Kasumi-1 (cell line): ENCODE measurements around the gene SLC6A11.

Experiments used
- DNase-seq, 2 experiments: peaks; one replicate each; lab custom pipeline; 2025; lab: John Stamatoyannopoulos, UW

The SLC6A11 gene

DNA sequence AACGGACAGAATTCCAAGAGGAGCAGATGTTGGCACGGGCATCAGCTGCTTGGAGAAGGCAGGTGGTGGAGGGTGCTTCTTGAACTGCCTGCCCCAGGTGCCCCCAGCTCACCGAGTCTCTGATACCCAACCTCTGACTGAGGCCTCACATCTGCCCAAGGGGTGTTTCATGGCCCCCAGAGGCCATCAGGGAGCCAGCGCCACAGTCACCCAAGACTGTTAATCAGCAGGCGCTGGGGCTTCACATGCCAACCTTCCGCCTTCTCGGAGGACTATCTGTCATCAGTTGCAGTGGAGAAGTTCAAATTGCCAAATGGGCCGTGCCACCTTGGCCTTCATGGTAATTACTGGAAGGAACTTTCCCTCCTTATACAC is 114.6 kb downstream of the SLC6A11 start:
- no peak for DNase-seq

GRCh38 chr3:10932596-10932995 is 116.6 kb downstream of the SLC6A11 start:
- DNase-seq, result no peak

- no peak for DNase-seq
Observed at GRCh38 chr3:10933021-10933420, 117.0 kb downstream of the SLC6A11 start.

GRCh38 chr3:10933470-10933804 is 117.4 kb downstream of the SLC6A11 start:
- no peak for DNase-seq

- DNase-seq, result no peak
Observed at GRCh38 chr3:10933805-10934481, 117.9 kb downstream of the SLC6A11 start.

DNA sequence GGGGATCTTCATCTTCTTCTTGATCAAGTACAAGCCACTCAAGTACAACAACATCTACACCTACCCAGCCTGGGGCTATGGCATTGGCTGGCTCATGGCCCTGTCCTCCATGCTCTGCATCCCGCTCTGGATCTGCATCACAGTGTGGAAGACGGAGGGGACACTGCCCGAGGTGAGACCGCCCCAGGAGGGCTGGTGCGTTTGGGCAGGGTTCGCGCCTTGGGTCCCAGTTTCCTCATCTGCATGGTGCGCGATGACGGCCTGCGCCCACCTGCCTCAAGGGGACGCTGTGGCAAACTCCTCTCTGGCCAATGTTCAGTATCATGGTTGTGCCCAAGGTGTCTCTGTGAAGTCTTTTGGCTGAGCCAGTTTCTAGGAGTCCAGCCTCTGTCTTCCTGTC is 119.0 kb downstream of the SLC6A11 start:
- no peak for DNase-seq

GRCh38 chr3:10935846-10936631 is 120.0 kb downstream of the SLC6A11 start:
- no peak for DNase-seq

DNA sequence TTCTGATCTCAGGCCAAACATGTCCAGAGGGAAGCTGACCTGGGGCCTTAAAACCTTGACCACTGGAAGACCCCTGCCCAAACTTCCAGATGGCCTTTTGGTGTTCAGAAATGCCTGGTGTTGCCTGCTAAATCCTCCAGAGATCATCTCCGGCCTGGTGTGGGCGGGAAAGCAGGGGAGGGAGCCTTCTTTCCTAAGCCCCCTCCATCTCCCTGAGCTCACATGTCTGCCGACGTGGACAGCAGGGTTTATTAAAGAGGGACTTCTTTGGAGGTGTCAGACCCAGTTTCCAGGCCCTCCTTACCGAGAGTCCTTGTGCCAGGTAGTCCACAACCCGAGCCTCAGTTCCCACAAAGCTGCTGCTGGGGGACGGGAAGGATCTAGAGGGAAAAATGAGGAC is 120.7 kb downstream of the SLC6A11 start:
- DNase-seq, result no peak

DNA sequence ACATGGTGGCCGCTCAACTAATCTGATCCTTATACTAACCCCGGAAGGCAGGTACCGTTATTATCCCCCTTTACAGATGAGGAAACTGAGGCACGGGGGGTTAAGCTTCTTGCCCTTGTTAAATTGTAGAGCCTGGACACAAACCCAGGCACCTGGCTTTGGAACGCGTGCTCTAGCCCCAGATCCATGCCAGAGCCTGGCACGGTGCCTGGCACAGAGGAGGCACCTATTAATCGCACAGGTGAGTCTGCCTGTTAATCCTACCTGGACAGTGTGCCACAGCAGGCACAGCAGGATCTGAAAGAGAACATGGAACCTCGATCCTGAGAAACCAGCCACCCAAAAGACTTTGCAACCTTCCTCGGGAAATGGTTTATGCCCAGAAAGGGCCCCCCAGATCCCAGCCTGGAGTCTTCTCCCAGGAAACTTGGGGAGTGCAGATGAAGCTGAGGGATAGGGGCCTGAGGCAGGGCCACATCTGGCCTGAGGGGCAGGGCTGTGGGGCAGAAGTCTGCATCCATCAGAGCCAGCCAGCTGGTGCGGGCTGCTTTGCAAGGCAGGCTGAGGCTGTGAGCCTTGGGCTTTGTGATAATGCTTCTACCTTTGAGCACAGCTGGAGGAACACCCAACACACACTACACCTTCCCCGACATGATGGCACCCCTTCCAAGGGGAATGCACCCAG is 121.3 kb downstream of the SLC6A11 start:
- DNase-seq, result no peak

DNA sequence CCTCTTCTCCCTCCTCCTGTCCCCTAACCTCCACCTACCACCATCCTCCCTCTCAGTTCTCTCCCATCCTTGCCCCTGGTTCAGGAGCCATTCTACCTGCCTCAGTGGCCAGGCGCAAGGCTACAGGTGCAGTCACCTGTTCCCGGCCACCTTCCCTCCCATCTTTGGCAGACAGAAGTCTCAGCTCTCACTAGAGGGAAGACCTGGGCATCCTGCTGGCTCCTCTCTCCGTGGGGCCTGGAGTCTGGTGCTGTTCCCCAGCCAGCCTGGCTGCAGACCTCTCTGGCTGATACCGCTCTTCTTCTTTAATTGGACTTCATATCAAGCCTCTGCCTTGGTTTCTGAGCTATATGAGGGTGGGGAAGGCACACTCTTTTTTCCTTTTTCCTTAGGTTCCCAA is 123.5 kb downstream of the SLC6A11 start:
- no peak for DNase-seq

DNA sequence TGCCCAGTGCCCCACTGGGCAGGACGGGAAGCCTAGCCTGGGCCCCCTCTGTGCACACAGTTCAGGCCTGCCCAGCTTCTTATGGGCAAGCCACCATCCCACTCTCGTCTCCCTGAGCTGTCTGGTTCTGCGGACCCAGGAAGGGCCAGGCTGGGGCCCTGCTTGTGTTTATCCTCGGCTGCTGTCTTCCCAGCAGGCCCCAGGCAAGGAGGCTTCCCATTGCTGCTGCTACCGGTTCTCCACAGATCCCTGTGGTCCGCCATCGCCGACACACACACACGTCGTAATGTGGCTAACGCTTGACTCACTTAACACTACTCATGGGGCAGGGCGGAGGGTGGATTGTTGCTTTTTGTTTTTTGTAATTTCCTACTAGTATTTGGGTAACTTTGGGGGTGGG is 124.1 kb downstream of the SLC6A11 start:
- no peak for DNase-seq

DNA sequence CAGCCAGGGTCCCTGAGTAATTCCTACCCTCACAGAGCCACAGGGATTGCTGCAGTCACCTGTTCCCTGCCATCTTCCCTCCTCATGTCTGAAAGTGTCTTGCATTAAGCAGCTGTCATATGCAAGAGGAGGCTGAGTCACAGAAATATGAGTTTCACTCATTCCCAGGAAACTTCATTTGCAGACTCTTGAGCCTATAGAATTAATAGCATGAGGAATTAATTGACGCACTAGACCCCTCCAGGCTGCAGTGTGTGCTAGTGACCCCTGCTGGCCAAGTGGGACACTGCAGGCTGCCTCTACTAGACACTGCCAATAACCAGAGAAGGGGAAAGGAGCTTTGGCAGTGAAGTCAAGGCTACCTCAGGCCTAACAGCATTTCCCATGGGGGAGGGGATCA is 125.9 kb downstream of the SLC6A11 start:
- peak; percentile 2 to 5 for DNase-seq

GRCh38 chr3:10942690-10943205 is 126.7 kb downstream of the SLC6A11 start:
- DNase-seq, result no peak

DNA sequence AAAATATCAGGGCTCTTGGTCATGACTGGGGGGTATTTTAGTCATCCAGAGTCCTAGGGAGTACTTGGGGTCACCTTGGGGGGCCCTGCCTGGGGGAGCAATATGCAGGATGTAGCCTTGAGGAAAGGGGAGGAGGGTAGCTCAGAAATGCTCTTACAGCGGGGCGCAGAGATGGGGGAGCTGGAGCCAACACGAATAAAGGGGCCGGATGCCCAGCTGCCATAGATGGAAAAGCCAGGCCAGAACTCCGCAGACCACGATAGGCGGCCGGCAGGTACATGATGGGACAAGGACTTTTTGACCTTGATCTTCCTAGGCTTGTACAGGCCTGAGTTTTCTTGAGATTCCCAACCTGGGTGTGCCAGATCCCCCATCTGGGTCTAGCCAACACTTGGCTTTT is 128.8 kb downstream of the SLC6A11 start:
- no peak for DNase-seq

DNA sequence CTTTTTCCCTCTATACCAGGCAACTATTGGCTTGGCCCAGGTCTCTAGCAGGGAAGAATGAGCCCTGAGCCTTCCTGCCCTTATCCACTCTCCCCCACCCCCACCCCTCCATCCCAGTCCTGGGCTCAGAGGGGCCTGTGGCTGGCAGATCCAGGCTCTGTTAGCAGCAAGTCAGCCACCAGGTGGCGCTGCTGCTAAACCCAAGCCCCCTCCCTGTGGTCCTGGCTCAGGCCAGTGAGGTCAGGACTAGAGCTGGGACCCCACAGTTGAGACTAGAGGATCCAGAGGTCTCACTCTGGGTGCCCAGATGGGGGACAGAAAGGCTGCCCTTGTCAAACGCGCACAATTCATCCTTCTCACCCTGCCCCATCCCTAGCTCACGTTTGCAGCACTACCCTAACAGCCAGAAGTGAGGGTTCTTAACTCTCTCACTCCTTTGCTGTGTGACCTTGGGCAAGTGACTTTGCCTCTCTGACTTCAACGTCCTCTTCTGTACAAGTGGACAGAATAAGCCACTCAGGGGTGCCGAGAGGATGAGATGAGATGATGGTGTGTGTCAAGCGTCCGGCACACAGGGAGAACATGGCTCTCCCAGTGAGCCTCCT is 129.8 kb downstream of the SLC6A11 start:
- peak; percentile 25 to 31 for DNase-seq

- DNase-seq, result no peak
Observed at GRCh38 chr3:10946526-10946925, 130.5 kb downstream of the SLC6A11 start.

DNA sequence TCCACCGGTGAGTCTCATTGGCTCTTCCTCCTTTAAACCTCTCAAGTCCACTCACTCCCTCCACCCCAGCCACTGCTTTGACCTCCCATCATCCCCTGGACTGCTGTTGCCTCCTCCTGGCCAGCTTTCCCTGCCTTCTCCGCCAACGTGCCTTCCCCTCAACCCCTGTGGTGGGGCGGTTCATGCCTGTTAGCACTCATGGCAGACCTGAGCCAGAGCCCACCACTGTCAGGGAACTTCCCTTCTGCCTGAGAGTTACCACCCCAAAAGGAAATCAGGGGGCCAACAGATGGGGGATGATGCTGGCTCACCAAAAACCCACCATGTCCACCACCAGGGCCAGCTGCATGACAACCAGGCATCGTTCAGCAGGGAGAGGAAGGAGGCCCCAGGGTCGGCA is 132.3 kb downstream of the SLC6A11 start:
- no peak for DNase-seq

DNA sequence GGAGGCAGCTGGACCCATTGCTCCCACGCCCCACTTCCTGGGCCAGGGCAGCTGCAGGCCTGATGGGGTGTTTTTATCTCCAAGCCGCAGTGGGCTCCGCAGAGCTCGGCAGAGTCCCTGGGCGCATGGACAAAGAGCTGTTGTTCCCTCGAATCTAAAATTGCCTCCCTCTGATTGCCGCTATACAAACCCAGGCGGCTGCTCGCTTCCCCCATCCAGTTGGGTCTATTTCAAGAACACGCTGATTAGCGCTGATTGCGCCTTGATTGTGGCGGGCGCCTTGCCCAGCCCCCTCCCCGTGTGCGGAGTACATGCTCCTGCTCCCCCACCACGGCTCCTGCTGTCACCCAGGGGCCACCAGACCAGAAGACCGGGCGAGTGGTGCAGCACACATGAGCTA is 133.2 kb downstream of the SLC6A11 start:
- DNase-seq, result no peak

DNA sequence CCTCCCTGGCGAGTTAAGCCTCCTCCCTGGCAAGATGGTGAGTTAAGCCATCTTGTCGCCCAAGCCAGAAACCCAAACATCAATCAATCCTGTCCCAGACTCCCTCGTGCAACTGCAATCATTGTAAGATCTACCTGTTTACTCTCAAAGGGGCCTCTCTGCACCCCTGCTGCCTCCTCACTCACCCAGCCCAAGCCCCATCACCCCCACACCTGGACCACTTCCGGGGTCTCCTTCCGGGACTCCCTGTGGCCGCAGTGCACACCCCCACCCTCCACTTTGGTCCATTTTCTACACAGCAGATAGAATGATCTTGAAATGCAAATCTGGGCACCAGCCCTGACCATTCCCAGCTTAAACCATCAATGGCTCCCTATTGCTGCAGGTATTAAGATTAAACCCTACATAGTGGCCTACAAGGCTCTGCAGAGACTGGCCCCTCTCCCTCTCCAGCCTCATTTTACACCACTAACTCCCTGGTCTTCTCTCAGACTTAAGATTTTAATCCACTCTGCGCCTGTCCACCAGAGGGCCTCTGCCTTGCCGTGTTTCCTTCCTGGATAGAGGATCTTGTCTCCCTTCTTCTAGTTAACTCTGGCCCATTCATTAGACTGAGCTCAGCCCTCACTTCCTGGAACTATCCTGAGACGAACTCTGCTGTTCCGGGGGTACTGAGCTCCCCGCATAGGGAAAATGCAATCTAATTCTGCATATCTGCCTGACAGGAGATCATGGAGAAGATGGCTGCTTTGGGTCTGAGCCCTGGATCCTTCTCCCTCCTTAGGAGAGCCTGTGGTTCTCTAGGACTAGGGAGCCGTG is 134.7 kb downstream of the SLC6A11 start:
- peak; percentile 22 to 43 for DNase-seq

- DNase-seq, result no peak
Observed at GRCh38 chr3:10951295-10951926, 135.4 kb downstream of the SLC6A11 start.

DNA sequence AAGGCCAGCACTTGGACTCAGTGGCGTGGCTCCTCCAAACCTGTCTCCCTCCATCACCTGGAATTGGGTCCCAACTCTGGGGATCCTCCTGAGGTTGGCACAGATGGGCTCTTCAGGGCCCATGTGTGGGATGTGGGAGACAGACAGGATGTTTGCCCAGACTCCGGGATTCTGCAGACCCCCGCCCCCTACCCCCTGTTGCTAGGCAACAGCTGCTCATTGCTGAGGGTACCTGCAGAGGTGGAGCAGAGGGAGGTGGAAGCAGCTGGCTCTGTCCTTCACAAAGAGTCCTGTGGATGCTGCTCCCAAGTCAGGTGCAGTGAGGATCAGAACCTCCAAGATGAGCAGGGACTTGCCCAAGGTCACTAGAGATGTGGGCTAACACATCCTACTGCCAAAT is 136.5 kb downstream of the SLC6A11 start:
- no peak for DNase-seq
